Neural cell (in vitro differentiated cells): Measurements from ENCODE around the gene SLC6A9.

Experiments used
- CTCF ChIP-seq: fragments of 450-650 bp; IDR thresholded peaks from 2 replicates; pipeline ENCODE4 v1.5.1; 2014; ENCODE audit warnings: antibody characterized with exemption, mild to moderate bottlenecking, moderate library complexity; ENCODE audit not compliant: poor library complexity, severe bottlenecking
- EP300 ChIP-seq: fragments of 450-650 bp; conservative IDR thresholded peaks from 2 replicates; pipeline ENCODE4 v1.6.1; 2014; ENCODE audit warnings: antibody characterized with exemption, mild to moderate bottlenecking, moderate library complexity; ENCODE audit not compliant: poor library complexity, severe bottlenecking
- EZH2 ChIP-seq: fragments of 200-600, 300-800 bp; shearing (Covaris generic), sonication (generic); IDR thresholded peaks from 2 replicates; pipeline ENCODE4 v1.6.1; 2014; ENCODE audit warnings: antibody characterized with exemption, low read length, borderline replicate concordance, mild to moderate bottlenecking; ENCODE audit not compliant: insufficient read depth, poor library complexity, severe bottlenecking
- MXI1 ChIP-seq: fragments of 450-650 bp; conservative IDR thresholded peaks from 2 replicates; pipeline ENCODE4 v1.6.1; 2014; ENCODE audit warnings: antibody characterized with exemption, mild to moderate bottlenecking; ENCODE audit not compliant: poor library complexity, severe bottlenecking
- POLR2AphosphoS5 ChIP-seq: IDR thresholded peaks from 2 replicates; pipeline ENCODE4 v1.6.1; 2012
- RAD21 ChIP-seq: fragments of 450-650 bp; conservative IDR thresholded peaks from 2 replicates; pipeline ENCODE4 v1.6.1; 2014; ENCODE audit warnings: antibody characterized with exemption, mild to moderate bottlenecking, moderate library complexity
- REST ChIP-seq: IDR thresholded peaks from 2 replicates; pipeline ENCODE4 v1.6.1; 2012; ENCODE audit warnings: borderline replicate concordance

GRCh38 chr1:44015206-44015605 is 16.1 kb downstream of the SLC6A9 start:
- no peak for TF ChIP-seq CTCF
- no peak for TF ChIP-seq MXI1
- TF ChIP-seq EZH2 = no peak
- TF ChIP-seq POLR2AphosphoS5 = no peak
- TF ChIP-seq REST = no peak
- TF ChIP-seq EP300 = no peak
- TF ChIP-seq RAD21 = no peak
